Motor neuron (in vitro differentiated cells): ENCODE measurements around the gene SHKBP1. TPM values are rescaled to one million over a fixed set of nuclear protein-coding genes. Genes with fewer than 3 reads are reported as not detected.
"Not testable (repeated sequence)": the region's sequence is repeated elsewhere in the genome, so short reads cannot be mapped to it uniquely, and the experiment has no call there.

ENCODE experiments used
- ATAC-seq, 8 experiments: fragments of 200-7000 bp; cut with Tn5 transposase; replicated peaks in 6 of 8; 2 replicates each; pipeline ENCODE4 v1.8.0; 2021; ENCODE audit warnings: mild to moderate bottlenecking in 8 of 8, moderate library complexity in 8 of 8
- H3K27ac ChIP-seq, 2 donors: fragments of 250-450 bp; sonication (Bioruptor Pico); 2 replicates each; pipeline ENCODE4 v1.9.0; 2021; ENCODE audit warnings: antibody characterized with exemption in 2 of 2, mild to moderate bottlenecking in 2 of 2, moderate library complexity in 1 of 2
- H3K4me1 ChIP-seq, 2 donors: fragments of 250-450 bp; sonication (Bioruptor Pico); replicated peaks in 1 of 2; 2 replicates each; pipeline ENCODE4 v1.6.1; 2021; ENCODE audit warnings: antibody characterized with exemption in 2 of 2, mild to moderate bottlenecking in 2 of 2, moderate library complexity in 1 of 2
- H3K4me3 ChIP-seq, 5 donors: fragments of 250-450 bp; sonication (Bioruptor Pico); 2 replicates each; pipeline ENCODE4 v1.9.0; 2021; ENCODE audit warnings: antibody characterized with exemption in 5 of 5, mild to moderate bottlenecking in 5 of 5, moderate library complexity in 4 of 5
- WGBS, 10 experiments: fragments of 450-650 bp; shearing (Covaris generic); methylation state at CpG; one replicate each; pipeline ENCODE4 v1.0.0; 2022; 5-methylcytosine and 5-hydroxymethylcytosine counted together
- in situ Hi-C, 9 experiments: fragments of 400-800 bp; cut with MboI; loops; one replicate each; pipeline ENCODE4 v1.15.0; 2021; ENCODE audit warnings: low sequenced_read_pairs in 9 of 9, low pct_unique_long_range_greater_than_20kb in 2 of 9; ENCODE audit not compliant: unreplicated experiment in 9 of 9
- total RNA-seq, 8 experiments: library from RNA; unstranded; fragments of 300-600 nt; gene quantifications; 2 replicates each; pipeline versions ENCODE4 v1.2.3 to v1.2.4, GENCODE V29; 2022

SHKBP1 gene
- total RNA-seq, 8 experiments from 2014 or later = 10.0 to 37.1 (median 21.2) TPM

- in situ Hi-C loops, H3K27ac ChIP-seq, ATAC-seq, H3K4me3 ChIP-seq: not testable (repeated sequence)
- peaks cover 16 to 23% of the 10 kb centered on the region in 2 donors for H3K4me1 ChIP-seq
- 67 to 100% (median 93%) methylated on average over 1 to 4 of the region's 4 CpGs; no CpG with 5 or more reads in 3 of the 10 experiments for WGBS, 10 experiments
Observed at GRCh38 chr19:40591724-40592123, 15.1 kb downstream of the SHKBP1 start.

GRCh38 chr19:40592170-40592569 lies 15.5 kb downstream of the SHKBP1 start:
- no peak overlapping the region for H3K4me3 ChIP-seq
- peaks cover 17 to 24% of the 10 kb centered on the region in 2 donors for H3K4me1 ChIP-seq
- 76 to 100% (median 93%) methylated on average over 1 to 3 of the region's 4 CpGs; no CpG with 5 or more reads in 3 of the 10 experiments for WGBS, 10 experiments
- H3K27ac ChIP-seq = peak overlapping the region in 1 of 2 donors; percentile 59
- ATAC-seq = peak in 5 of 8 experiments; percentile 10 to 66 (median 47)
- in situ Hi-C loops = no loop called here

GRCh38 chr19:40594255-40594654 lies 17.6 kb downstream of the SHKBP1 start:
- H3K4me1 ChIP-seq = peaks cover 17 to 24% of the 10 kb centered on the region in 2 donors
- peak in 5 of 8 experiments; percentile 38 to 62 (median 46) for ATAC-seq
- 0 to 50% (median 28%) methylated on average over 1 to 2 of the region's 8 CpGs; no CpG with 5 or more reads in 6 of the 10 experiments for WGBS, 10 experiments
- in situ Hi-C loops = no loop called here
- H3K27ac ChIP-seq = no peak overlapping the region
- H3K4me3 ChIP-seq = peak overlapping the region in 4 of 5 donors; percentile 18 to 26 (median 20)

- 71% methylated on average over 4 of the region's 13 CpGs; no CpG with 5 or more reads in 9 of the 10 experiments for WGBS, 10 experiments
- ATAC-seq = peak in 7 of 8 experiments; percentile 20 to 67 (median 54)
- H3K4me1 ChIP-seq = peaks cover 17 to 25% of the 10 kb centered on the region in 2 donors
- H3K27ac ChIP-seq = peak overlapping the region in 1 of 2 donors; percentile 1
- H3K4me3 ChIP-seq = peak overlapping the region in 4 of 5 donors; percentile 18 to 26 (median 20)
- in situ Hi-C loops = no loop called here
Observed at GRCh38 chr19:40594657-40595091, 18.0 kb downstream of the SHKBP1 start.

- 0% methylated on average over 1 of the region's 53 CpGs; no CpG with 5 or more reads in 9 of the 10 experiments for WGBS, 10 experiments
- Histone ChIP-seq H3K27ac (no peak overlapping the region), H3K4me3 (peak overlapping the region in 4 of 5 donors; percentile 11 to 48 (median 44)), H3K4me1 (peaks cover 22 to 40% of the 10 kb centered on the region in 2 donors)
- peak; percentile 1 to 35 (median 6) for ATAC-seq
- in situ Hi-C loops = no loop called here
Observed at GRCh38 chr19:40596608-40597328, 20.1 kb downstream of the SHKBP1 start.

GRCh38 chr19:40597329-40597838 lies 20.7 kb downstream of the SHKBP1 start:
- 0% methylated on average over 1 to 4 of the region's 18 CpGs; no CpG with 5 or more reads in 8 of the 10 experiments for WGBS, 10 experiments
- in situ Hi-C loops = no loop called here

GRCh38 chr19:40598121-40598917 lies 21.6 kb downstream of the SHKBP1 start:
- ATAC-seq = peak; percentile 51 to 74 (median 56)
- peak overlapping the region; percentile 17 to 48 (median 43) for H3K4me3 ChIP-seq
- 0 to 10% (median 0%) methylated on average over 1 to 8 of the region's 46 CpGs; no CpG with 5 or more reads in 4 of the 10 experiments for WGBS, 10 experiments
- H3K27ac ChIP-seq = peak overlapping the region in 1 of 2 donors; percentile 85
- in situ Hi-C loops = no loop called here
- H3K4me1 ChIP-seq = peaks cover 25 to 49% of the 10 kb centered on the region in 2 donors

More at GRCh38 chr19:40597329-40597838, 20.7 kb downstream of the SHKBP1 start:
- Histone ChIP-seq H3K4me1 (peaks cover 23 to 41% of the 10 kb centered on the region in 2 donors), H3K27ac (no peak overlapping the region), H3K4me3 (peak overlapping the region in 4 of 5 donors; percentile 11 to 48 (median 44))
- ATAC-seq = no peak

- in situ Hi-C loops = no loop called here
- H3K27ac ChIP-seq = no peak overlapping the region
- peaks cover 27 to 49% of the 10 kb centered on the region in 2 donors for H3K4me1 ChIP-seq
- WGBS, 10 experiments = 0 to 40% (median 14%) methylated on average over 1 to 14 of the region's 15 CpGs
- H3K4me3 ChIP-seq = peak overlapping the region in 1 of 5 donors; percentile 46
- no peak for ATAC-seq
Observed at GRCh38 chr19:40598918-40599307, 22.2 kb downstream of the SHKBP1 start.

- Histone ChIP-seq H3K27ac (no peak overlapping the region), H3K4me1 (peaks cover 22 to 48% of the 10 kb centered on the region in 2 donors), H3K4me3 (no peak overlapping the region)
- in situ Hi-C loops = no loop called here
- WGBS, 10 experiments = 20% methylated on average over 1 of the region's 9 CpGs; no CpG with 5 or more reads in 9 of the 10 experiments
- no peak for ATAC-seq
Observed at GRCh38 chr19:40599331-40599901, 22.7 kb downstream of the SHKBP1 start.

GRCh38 chr19:40599902-40600569 lies 23.4 kb downstream of the SHKBP1 start:
- H3K4me3 ChIP-seq = no peak overlapping the region
- in situ Hi-C loops = no loop called here
- peaks cover 16 to 46% of the 10 kb centered on the region in 2 donors for H3K4me1 ChIP-seq
- no peak overlapping the region for H3K27ac ChIP-seq
- no peak for ATAC-seq
- 0 to 88% (median 40%) methylated on average over 1 to 5 of the region's 43 CpGs; no CpG with 5 or more reads in 7 of the 10 experiments for WGBS, 10 experiments

- peaks cover 14 to 47% of the 10 kb centered on the region in 2 donors for H3K4me1 ChIP-seq
- no peak overlapping the region for H3K27ac ChIP-seq
- WGBS, 10 experiments = 0 to 100% (median 67%) methylated on average over 1 to 2 of the region's 13 CpGs; no CpG with 5 or more reads in 7 of the 10 experiments
- in situ Hi-C loops = no loop called here
- H3K4me3 ChIP-seq = peak overlapping the region; percentile 29 to 46 (median 31)
- no peak for ATAC-seq
Observed at GRCh38 chr19:40600570-40601133, 24.0 kb downstream of the SHKBP1 start.
